ENCODE data around the gene ESPN.
"Not testable (repeated sequence)": the region's sequence is repeated elsewhere in the genome, so short reads cannot be mapped to it uniquely, and the experiment has no call there.

Gene ESPN

DNA sequence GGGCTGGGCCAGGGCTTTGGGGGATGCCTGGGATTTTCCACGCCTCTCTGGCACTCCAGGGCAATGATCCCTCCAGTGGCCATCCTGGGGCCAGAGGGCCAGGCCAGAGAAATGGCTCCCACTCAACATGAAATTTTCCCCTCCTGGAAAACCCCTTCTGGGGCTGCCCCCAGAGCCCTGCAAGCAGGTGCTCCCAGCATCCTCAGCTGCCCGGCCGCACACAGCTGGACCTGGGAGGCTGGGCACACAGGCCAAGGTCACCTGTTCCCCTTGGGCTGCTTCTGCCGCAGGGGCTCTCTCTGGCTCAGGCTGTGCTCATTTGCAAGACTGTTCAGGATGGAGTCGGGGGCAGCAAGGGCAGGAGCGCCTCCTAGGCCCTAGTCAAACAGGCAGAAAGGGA is 3.9 kb downstream of the ESPN start:
- FAIRE-seq, result not testable (repeated sequence)

DNA sequence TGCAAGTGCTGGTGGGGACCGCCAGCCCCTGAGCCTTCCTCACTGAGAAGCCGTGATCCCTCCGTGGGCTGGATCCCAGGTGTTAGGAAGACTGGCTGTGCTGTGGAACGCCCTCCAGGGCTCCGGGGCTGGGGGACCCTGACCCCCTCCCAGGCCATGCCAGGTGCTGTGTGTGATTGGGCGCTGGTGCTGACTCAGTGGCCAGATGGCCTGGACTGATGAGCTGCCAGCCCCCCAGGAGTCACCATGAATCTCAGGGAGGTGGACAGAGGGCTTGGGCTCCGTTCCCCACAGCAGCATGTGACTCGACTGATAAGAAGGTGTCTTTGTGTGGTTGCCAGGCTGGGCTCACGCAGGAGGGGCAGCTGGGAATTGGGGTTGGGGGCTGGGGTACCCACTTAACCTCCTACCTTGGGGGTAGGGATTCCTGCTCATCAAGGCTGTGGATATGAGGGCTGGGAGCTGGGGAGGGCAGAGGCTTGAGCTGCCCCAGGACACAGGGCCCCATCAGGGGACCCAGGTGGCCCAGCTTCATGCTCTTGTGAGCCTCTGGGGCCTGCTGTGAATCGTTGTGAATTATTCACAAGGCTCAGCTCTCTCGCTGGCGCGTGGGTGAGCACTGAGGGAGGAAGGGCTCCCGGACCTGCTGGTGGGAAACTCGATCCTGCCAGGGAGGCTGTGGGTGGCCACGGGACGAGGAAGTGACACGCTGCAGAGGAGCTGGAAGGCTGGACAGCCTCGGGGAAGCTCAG is 5.3 kb downstream of the ESPN start:
- not testable (repeated sequence) for FAIRE-seq

DNA sequence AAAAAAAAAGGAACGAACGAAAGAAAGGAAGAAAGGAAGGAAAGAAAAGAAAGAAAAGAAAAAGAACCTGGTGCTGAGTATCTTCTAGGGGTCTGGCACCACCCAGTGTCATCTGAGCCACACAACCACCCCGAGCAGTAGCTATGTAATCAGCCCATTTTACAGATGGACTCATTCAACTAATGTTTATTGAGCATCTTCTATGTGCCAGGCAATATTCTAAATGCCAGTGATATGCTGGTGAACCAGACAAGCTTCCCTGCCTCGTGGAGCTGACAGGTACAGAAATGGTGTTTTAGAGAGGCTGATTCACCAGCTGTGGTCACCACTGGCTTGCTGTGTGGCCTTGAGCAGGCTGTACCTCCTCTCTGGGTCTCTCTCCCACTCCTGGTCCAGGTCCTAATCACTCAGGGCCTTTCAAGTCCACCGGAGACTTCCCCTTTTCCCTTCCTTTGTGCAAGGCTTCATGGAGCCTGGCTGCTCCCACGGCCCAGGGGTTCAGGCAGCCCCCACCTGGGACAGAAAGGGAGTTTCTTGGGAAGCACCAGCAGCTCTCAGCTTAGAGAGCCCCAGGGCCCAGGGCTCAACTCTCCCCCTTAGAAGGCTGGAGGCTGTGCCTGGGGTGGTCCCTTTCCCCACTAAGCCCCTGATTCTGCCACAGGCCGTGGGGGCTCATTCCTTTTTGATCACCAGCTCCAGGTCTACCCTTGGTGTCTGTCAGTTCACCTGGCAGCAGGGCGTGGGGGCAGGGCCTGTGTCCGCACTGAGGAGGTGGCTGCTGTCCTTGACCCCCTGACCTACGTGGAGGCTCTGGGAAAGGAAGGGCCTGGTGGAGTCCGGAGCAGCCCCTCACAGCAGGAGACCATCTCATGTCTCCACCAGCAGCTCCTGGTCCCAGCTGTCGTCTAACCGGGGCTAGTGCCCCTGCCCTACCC is 7.3 kb downstream of the ESPN start:
- not testable (repeated sequence) for FAIRE-seq

DNA sequence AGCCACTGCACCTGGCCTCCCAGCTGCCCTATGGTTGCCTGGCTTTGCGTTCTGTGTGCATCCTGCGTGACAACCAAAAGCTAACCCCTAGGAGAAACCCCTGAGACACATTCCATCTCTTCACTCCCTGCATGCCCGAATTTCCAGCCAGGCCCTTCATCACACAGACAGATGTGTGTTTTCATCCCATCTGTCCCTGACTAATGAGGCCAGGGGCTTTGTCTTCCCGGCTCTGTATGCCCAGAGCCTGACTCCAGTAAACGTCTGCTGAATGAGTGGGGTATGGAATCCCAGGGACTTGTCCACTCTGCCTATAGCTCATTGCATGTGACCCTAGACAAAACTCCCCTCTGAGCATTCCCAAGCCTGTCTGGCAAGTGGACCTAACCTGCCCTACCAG is 9.6 kb downstream of the ESPN start:
- FAIRE-seq, result no peak

DNA sequence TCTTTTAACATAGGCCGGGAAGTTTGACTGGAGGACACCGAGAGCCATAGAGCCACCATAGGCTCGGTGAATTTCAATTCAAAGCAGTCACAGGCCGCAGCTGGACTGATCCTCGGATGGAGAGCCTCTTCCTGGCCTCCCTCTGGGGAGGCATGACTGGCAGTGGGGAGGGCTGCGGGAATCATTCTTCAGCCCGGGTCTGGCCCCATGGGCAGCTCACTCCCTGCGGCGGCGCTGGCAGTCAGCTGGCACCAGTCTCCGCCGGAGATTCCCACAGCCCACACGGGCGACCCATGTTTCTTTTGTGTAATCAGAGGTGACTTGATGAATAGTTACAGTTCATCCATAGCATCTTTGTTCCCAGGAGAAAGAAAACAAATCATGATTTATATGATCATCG is 10.6 kb downstream of the ESPN start:
- no peak for FAIRE-seq

DNA sequence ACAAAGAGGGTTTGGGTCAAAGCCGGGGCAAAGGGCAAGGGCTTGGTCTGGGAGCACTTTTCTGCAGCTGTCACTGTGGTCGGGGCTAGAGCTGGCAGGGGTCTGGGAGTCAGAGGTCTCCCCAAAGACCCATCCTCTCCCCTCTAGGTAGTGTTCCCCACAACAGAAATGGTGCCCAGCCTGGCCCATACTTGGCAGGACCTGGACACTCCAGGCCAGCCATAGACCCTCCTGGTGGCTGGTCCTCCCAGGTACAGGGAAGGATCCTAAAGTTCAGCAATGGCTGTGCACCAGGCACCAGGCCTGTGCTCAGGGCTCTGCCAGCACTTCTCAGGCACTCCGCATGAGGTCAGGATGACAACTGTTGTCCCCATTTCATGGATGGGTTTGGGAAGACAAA is 11.0 kb downstream of the ESPN start:
- FAIRE-seq, result no peak

DNA sequence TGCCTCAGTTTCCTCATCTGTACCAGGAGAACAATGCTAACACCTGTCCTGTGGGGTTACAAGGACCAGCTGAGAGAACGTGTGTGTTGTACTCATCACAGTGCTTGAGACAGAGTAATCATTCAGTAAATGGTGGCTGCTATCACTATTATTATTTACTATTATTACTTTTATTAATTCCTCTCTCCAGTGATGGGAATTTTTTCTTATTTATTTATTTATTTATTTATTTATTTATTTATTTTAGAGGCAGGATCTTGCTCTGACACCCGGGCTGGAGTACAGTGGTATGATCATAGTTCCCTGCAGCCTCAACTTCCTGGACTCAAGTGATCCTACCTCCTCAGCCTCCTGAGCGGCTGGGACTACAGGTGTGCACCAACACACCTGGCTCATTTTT is 11.7 kb downstream of the ESPN start:
- not testable (repeated sequence) for FAIRE-seq

DNA sequence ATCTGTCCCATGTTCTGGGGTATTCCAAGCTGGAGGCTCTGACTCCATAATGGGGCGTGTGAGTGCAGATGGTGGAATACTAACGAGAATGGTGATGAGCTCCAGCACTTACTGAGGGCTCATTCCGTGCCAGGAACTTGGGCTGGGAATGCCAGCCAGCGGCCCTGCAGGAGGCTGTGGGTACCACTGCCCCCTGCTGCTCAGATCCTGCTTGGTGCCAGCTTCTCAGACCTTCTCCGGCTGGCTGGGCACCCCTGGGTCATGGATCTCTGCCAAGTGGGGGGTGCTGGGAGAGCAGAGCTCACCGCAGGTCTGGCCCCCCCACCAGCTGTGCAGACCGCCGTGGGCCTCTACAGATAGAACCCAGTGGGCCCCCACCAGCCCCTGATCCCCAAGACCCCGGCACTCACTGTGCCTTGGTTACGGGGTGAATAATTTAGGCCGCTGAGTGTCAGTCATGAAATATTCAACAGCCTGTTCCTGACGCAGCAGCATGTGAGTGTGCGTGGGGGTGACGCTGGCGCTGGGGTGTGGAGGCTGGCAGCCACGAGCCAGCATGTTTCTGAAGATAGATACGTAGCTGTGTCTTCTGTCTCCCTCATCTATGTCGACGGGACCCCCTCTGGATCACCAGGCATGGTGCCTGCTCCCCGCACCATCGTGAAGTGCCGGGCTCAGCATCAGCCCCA is 12.6 kb downstream of the ESPN start:
- not testable (repeated sequence) for FAIRE-seq

DNA sequence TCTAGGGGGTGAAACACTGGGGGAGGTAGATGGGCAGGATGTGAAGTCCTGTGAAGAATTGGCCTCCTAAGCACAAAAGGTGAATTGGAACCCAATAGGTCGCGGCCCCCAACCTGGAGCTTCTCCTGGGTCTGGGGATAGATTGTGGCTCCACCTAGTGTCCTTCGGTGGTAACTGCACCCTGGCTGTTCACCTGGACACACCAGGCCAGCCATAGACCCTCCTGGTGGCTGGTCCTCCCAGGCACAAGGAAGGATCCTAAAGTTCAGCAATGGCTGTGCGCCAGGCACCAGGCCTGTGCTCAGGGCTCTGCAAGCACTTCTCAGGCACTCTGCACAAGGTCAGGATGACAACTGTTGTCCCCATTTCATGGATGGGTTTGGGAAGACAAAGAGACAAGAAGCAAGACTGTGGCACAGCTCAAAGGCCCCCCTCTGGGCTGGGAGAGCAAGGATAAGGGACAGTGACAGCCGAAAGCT is 13.5 kb downstream of the ESPN start:
- no peak for FAIRE-seq

DNA sequence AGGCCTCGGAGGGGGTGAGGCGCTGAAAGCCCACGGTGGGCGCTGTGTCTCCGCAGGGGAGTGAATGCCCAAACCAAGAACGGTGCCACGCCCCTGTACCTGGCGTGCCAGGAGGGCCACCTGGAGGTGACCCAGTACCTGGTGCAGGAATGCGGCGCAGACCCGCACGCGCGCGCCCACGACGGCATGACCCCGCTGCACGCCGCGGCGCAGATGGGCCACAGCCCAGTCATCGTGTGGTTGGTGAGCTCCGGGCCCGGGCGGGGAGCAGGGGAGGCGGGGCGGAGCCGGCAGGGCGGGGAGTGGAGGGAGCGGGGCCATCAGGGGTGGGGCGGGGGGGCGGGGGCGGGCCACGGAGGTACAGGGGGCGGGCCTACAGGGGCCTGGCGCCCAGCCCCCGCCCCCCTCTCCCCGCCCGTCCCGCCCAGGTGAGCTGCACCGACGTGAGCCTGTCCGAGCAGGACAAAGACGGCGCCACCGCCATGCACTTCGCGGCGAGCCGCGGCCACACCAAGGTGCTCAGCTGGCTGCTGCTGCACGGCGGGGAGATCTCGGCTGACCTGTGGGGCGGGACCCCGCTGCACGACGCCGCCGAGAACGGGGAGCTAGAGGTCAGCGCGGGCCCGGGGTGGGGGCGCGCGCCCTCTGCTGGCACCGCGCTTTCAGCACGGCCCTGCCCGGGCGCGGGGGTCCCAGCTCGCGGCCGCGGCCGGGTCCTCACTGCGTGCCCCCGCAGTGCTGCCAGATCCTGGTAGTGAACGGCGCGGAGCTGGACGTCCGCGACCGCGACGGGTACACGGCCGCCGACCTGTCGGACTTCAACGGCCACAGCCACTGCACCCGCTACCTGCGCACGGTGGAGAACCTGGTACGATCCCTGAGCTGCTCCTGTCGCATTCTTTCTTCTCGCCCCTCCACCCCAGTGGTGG is 15.9 kb downstream of the ESPN start:
- FAIRE-seq, result no peak

DNA sequence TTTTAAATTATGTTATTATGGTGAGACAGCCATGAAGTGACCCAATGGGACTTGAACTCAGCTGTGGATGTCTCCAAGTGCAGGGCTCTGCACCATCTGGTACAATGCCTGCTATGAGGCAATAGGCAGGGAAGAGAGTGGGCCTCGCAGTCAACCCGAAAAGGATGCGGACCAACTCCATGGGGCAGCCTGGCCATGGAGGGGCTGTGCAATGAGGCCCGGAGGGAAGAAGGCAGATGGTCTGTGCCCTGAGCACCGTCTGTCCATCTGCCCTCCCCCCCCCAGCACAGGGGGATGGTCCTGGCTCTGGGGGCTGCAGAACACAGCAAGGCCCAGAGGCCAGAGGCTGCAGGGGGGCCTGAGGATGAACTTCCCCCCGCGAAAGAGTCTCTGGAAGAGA is 17.0 kb downstream of the ESPN start:
- no peak for FAIRE-seq

DNA sequence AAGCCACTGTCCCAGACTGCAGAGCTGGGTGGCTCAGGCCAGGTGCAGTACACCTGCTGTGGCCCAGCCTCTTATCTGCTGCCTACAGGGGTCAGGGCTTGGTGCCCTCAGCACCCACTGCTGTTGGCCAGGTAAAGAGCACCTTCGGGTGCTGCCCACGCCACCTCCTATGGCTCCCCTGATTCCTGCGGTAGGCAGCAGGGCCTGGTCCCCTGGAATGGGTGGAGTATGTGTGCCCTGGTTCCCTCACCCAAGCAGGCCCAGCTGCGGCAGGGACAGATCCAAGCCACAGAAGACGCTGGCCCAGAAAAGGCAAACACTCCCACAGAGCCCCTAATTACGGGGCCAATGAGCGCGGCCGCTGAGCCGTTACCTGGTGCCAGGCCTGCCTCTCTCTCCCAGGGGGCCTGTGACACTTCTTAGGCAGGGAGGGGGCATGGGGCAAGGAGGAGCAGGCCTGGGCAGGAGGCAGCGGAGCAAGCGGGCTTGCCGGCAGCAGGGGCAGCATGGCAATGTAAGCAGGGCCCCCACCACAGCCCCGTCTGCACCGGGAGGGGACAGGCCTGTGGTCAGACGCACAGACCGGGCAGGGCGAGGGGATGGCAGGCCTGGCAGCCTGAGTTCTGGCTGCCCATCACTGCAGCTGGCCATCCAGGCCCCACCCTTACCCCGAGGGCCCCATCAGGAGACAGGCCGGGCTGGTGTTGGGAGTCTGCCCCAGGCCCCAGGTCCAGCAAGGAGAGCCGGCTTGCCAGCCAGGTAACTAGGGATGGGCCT is 19.0 kb downstream of the ESPN start:
- FAIRE-seq, result no peak

DNA sequence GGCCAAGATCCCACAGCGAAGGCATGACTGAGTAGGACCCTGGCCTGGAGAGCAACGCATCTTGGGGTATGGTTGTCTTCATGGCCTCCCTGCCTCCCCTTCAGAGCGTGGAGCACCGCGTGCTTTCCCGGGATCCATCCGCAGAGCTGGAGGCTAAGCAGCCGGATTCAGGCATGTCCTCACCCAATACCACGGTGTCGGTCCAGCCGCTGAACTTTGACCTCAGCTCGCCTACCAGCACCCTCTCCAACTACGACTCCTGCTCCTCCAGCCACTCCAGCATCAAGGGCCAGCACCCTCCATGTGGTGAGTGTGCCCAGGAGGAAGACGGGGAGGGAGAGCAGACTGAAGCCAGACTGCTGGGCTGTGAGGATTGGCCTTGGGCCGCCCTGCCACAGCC is 19.8 kb downstream of the ESPN start:
- FAIRE-seq, result no peak

DNA sequence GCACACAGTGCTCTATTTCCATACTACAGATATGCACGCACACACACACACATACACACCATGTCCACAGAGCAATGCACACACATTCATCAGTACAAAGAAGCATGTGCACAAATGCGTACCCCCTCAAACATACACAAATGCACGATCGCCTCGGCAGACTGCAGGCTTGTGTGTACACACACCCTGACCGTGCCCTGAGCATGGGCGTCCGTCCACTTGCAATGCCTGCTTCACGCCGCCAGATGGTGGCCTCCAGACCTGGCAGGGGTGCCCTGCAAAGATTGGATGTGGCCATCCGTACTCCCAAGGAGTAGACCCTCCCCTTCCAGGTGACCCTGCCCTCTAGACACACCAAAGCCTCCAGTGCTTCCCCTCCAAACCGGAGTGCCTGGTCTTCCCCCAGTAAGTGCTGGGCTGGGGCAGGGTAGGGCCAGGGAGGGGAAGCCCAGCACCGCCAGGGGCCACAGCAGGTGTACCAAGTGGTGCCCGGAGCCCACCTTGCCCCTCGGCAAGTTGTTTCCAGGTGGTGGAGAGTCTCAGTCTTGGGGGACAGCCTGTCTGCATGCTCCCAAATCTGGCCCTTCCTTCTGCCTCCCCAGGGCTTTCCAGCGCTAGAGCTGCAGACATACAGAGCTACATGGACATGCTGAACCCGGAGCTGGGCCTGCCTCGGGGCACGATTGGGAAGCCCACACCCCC is 20.6 kb downstream of the ESPN start:
- no peak for FAIRE-seq

DNA sequence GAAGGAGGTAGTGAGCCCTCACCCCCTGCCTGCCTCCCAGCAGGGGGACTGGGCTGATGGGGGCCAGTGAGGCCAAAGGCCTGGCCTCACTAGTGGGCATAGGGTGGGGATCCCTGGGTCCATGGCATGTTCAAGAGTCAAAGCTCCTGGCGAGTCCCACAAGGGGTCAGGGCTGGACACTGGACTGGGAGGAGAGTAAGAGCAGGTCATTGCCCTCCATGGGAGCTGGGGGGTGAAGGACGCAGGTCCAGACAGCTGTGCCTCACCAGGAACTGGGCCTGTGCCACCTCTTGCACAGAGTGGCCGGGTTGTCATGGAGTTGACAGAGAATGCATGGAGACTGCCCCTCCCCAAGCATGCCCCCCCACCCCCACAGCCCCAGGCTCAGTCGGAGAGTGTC is 21.4 kb downstream of the ESPN start:
- not testable (repeated sequence) for FAIRE-seq

DNA sequence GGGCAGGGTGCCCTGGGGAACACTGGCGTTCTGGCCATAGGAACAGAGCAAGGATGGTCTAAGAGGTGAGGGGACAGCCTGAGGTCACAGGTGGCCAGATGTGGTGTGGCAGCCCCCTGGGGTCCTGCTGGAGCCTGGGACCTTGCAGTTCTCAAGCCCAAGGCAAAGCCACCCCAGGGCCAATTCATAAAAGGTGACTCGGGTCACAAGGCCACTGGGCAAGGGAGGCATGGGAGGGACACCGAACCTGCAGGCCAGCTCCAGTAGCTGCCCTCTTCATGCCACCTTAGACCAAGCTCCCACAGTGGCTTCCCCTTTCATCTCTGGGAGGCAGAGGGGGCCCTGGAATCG is 22.1 kb downstream of the ESPN start:
- FAIRE-seq, result no peak

DNA sequence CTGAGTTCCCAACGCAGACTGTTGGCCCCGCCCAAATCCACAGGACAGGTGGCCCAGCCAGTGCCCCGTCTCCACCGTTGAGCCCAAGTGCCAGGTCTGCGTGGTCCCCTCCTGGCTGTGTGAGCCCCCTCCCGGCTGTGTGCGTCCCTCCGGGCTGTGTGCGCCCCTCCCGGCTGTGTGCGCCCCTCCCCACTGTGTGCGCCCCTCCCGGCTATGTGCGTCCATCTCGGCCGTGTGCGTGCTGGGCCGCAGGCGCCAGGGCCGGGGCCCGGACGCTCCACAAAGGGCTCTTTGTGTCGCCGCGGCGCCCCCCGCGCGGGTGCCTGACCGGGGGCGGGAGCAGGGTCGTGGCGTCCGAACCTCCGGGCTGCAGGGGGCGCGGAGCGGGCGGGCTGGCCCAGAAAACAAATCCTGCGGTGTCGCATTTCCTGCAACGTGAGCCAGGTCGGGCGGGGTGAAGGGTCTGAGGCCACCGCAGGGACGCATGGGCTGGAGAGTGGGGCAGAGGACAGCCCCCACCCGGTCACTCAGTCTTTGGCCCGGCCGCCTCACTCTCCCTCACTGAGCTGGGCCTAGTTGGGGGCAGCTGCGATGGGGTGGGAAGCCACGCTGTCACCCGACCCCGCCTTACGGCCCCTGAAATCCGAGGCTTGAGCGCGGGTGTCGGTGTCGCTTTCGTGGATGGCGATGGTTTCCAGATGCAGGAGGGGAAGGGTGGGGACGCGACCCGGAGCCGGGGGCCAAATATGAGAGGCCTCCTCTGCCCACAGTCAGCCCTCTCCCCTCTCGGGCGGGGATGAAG is 22.6 kb downstream of the ESPN start:
- FAIRE-seq, result no peak

DNA sequence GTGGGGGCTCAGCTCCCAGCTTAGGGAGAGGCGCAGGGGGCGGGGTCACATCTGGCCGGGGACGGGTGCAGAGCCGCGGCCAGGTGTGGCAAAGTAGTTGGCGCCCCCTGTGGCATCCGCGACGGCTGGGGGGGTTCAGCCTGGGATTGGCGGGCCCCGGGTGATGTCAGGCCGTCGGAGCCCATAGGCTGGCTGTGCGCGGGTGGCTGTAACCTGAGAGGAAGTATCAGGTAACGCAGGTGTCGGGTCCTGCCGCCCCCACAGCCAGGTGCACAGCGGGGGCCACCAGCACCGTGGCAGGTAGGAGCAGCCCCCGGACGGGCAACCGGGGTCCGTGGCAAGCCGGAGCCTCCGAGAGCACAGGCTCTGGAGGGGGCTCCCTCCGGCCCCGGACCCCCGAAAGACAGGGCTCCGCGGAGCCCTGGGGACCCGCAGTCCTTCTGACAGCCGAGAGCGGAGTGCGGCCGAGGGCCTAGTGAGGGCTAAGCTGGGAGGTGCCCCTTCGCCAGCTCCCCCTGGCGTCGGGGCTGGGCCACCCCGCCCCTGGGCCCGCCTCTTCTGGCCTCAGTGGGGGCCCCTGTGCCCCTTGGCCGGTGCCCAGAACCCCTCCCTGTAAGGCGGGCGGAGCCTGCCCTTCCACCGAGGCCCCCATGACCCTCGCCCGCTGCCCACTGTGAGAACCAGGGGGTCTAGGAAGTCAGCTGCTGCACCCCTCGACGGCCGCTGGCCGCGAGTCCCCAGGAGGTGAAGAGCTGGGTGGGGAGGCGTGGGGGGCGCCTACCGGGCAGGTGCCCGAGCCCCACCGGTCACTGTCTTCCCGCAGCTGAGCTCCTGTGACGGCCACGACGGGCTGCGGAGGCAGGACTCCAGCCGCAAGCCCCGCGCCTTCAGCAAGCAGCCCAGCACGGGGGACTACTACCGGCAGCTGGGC is 23.5 kb downstream of the ESPN start:
- no peak for FAIRE-seq

Measured in islet of Langerhans (tissue), 1 donor.